Stimulated activated CD8-positive, alpha-beta memory T cell treated with anti-CD3 and anti-CD28 coated beads, Interleukin-15, amount 100 ng/mL, for 4 hours (primary cell): Measurements from ENCODE around the gene MKNK1.

Source experiments
- DNase-seq, 2 donors: peaks; one replicate each; pipeline ENCODE4 v3.0.0-alpha.2; 2020; ENCODE audit warnings: low read depth in 2 of 2

Gene MKNK1

DNA sequence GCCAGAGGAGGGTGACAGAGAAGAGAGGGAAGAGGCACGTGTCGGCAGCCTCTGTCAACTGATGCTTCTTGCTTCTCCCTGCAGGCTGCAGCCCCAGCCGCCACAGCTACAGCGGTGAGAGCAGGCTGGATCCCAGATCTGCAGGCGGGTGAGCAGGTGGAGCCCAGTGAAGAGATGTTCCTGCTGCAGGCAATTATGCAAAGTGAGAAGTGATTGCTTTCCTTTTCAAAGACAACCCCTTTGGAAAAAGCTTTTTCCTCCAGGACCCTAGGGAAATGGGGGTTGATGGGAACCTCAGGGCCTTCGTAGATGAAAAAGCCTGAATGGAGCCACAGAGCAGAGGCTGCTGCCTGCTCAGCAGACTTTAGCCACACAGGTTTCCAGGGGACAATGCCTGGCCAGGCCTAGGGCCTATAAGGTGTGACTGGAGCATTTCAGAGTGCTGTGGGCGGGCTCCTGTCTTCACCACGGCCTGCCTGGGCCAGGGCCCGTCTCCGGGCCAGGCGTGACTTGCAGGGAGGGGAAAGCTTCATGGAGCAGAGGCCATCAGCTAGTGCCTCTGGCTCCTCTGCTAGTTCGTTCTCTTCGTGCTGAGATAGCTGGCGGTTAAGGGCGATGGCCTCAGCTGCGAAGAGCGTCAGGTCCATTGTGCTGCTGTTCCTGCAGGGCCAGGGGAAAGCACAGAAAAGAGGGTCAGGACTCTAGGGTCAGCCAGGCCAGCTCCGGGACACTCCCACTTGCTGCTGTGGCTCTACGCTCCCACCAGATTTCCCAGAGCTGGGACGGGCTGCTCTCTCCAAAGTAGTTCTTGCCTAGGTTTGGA lies 45.7 kb downstream of the MKNK1 start:
- no peak for DNase-seq

DNA sequence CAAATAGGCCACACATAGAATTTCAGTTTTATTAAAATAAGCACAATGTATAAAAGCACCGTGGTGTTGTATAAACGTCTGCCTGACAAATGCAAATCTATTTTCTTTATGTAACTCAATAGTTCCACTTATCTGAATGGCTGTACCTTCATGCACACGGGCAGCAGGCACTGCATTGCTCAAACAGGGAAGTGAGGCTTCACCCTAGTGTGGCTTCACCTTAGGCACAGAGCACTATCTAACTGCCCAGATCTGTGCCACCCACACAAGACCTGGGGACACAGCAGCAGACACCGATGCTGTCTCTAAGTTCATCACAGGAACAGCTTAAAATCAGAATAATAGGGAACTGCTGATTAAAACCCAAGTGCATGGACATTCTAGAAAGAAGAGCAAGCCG lies 46.7 kb downstream of the MKNK1 start:
- no peak for DNase-seq

DNA sequence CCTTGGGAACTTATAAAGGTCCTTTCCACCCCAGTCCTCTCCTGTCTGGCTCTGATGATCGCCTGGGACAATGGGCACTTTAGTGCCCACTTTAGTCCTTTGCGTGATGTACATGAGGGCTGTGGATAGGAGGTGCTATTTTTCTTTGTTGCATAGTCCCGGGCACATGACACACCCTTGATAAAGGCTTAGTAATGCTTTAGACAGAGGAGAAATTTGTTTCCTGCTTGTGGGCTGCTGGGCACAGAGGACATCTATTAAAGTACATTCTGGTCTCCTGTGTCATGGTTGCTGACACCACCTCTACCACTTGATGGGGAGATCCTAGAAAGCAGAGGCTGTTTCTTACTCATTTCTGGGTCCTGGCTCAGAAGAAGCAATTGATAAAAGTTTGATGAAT lies 47.2 kb downstream of the MKNK1 start:
- DNase-seq = no peak

DNA sequence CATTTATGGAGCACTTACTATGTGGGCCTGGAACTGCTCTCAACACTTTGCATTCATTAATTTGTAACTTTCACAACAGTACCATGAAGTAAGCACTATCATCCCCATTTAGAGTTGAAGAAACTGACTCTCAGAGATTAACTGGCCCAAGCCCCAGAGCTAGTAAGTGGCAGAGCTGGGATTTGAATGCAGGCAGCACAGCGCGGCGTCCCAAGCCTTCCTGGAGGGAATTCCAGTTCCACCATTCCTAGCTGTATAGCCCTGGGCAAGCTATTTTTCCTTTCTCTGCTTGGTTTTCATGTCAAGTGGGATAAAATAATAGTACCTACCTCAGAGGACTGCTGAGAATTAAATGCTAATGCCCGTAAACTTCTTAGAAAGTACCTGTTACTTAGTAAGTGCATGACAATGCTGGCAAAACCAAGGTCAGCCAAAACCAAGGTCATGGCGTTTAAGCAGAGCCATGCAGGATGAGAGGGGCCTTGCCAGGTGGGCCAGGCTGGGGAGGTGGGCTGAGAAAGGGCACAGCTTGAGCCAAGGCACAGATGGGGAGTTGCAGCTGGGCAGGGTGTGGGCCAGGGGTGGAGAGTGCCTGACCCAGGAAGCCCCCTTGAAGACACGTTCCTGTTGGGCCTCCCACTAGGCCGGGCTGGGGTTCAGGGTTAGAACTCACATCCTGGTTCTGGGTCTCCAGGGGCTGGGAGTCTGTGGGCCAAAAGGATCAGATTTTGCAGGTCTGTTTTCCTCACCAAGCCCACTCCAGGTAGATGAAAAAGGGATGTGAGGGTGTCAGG lies 48.0 kb downstream of the MKNK1 start:
- DNase-seq = no peak

DNA sequence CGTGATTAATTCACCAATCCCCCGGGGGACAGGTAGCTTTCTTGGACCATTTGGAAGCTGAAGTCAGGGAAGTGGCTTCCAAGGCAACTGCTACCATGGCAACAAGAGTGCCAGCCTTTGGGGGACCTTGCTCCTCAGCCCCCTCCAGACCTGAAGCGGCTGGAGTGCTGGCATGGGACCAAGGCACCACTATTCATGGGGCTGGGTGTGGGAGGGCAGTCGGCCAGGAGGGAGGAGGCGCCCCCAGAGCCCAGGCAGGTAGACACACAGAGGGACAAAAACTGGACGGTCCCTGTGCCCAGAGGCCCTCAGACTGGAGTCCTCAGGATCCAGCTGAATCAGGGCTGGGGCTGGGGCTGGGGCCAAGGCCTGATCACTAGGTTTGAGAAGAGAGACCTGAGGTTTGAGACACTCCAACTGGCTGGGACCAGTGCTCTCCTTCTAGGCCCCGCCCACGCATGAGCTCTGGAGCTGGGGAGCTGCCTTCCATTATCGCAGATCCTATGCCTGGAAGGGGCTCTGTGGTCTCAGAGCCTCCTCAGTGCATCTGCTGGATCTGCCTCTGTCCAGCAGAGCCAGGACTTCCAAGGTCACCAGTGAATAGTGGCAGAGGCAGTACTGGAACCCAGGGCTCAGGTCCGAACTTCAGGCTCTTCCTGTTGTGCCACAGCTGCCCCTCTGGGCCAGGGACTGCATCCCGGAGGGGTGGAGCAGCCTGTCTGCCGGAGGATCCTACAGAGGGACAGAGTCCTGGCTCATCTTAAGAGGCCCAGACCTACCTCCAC lies 49.3 kb downstream of the MKNK1 start:
- DNase-seq = no peak

DNA sequence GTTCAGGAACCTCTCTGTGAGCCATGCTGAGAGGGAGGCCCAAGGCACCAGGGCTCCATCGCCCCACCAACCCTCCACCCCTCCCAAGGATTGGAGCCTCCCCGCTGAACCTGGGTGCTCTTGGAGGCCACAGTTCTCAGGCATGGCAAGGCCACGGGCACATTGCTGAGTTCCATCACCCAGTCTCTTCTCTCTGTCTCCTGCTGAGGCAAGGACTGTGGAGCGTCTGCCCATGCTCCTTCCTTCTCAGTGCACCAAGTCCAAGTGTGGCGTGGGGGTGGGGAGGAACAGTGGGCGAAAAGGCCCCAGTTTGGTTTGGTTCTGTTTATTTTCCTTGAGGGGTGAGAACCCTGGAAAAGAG lies 49.9 kb downstream of the MKNK1 start:
- no peak for DNase-seq

DNA sequence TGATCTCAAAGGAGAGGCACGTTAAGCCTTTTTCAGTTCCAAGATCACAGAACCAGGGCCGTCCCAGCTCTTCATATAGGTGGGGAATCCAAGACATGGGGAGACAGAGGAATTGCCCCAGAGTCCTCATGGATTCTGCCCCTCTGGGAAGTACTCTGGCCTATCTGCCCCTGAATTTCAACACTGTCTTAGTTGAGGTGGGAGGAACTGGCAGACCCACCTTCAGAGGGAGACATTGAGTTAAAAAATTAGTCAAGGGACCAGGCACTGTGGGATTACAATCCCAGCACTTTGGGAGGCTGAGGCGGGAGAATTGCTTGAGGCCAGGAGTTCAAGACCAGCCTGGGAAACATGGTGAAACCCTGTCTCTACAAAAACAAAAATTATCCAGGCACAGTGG lies 50.6 kb downstream of the MKNK1 start:
- no peak for DNase-seq

DNA sequence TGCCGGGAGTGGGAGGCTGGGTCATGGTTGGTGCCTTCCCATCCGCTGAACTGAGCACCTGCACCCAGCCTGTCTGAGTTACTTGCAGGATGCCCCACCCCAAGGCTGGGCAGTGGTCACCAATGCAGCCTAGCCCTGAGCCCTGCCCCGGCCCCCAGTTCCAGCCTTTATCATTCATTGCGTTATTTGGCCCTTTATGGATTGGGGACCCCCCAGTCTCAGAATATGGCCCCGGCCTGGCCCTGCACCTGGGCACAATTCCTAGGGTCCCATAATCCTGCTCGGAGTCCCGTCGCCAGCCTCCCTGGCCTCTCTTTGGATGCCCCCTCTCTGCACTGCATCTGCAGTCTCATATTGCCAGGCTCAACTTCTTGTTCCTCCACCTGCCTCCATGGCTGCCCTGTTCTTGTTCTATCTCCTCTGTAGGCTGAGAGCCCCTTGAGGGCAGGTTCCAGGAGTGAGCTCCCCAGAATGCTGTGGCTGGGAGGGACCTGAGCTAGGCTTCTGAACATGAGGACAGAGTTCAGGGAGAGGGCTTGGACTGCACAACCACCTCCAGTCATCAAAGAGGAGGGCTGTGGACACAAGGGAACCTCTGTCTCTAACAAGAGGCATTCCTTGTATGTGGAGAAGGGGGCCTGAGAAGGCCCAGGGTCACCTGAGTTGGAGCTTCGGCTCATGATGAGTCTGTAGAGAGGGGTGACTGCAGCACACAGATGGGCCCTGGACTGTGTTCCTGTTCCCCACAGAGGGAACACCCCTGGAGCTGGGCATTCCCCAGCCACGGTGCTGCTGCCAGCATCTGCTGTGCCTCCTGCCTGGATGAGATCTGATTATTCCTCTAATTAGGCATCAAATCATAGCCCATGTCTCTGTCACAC lies 51.5 kb downstream of the MKNK1 start:
- no peak for DNase-seq

DNA sequence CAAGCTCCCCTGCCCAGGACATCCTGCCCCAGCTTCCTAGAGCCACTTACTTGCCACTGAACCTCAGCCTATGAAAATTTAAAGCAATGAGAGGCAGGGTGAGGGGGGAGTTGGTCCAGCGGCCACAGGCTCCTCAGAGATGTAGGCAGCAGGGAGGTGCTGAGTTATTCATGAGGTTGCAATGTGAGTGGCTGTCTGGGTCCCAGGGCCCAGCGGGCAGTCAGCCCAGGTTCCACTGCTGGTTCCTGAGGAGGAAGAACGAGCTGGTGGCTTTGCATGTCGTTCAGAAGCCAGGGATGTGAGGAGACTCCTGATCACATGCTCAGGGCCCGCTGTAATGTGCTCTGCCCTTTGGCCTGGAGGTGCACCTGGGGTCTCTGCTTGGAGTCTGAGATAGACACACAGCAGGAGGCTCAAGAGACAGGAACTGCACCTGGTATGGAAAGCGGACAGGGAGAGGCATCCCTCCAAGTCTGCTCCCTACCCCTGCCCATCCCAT lies 52.4 kb downstream of the MKNK1 start, which contains the start of gene KNCN:
Gene KNCN (minus strand): TSS at position 51 of the 499 bp plus-strand sequence. CDS start 432 bp downstream, outside the sequence.
- no peak for DNase-seq

DNA sequence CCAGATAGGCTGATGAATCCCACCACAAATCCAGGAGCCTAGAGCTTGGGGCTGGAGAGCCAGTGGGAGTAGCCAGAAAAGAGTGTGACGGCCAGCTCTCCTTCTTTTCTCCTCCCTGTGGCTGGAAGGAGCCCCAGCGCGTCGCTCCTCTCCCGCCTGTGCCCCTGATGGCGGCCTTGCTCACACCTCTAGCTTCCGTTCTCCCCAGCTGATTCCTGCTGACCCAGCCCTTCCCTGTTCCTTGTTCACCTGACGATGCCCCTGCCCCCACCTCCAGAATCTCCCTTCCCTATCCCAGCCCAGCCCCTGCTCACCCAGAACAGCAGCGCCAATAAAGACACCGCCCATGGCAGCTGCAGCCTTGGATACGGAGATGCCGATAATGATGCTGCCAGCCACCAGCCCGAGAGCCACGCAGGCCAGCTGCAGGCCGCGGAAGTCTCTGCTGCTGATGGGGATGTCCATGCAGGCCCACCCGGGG lies 53.3 kb downstream of the MKNK1 start:
- no peak for DNase-seq

DNA sequence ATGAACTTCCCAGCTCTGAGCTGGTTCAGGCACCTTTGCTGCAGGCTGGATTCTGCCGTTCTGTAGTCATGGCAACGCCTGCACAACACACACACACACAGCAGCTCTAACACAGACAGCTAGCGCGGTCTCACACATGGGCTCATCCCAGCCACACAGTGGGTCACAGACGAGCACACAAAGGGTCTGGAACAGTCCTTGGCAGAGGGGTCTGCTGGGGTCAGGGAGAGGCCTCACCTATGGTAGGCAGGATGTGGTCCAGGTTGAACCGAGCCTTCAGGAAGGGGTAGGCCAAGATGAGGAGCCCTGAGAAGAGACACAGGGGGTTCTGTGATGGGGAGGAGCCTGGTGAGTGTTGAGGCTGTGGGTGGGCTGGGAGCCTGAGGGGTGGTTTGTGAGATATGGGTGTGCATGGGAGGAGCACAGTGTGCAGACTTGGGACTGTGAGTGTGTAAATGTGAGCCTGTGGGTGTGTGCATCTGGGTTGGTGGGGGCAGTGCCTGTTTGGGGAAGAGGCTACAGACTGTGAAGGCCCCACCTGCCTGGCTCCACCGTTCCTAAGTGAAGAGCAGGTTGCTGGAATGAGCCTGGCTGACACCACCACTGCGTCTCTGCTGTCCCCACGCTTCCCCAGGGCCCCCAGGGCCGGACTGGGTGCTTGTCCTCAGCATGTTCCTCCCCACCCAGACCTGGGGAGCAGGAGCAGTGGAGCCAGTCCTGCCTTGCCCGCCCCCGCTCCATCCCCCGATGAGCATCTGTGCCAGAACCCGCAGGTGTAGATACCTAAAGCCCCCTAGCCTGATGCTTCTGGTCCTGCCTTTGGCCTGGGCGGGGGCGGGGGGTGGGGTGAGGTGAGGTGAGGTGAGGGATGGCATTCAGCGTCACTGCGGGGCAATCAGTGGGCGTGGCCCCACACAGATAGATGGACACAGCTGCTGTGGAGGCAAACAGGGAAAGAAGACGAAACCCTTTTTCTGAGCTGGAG lies 54.1 kb downstream of the MKNK1 start:
- DNase-seq = peak; percentile 17 to 25

DNA sequence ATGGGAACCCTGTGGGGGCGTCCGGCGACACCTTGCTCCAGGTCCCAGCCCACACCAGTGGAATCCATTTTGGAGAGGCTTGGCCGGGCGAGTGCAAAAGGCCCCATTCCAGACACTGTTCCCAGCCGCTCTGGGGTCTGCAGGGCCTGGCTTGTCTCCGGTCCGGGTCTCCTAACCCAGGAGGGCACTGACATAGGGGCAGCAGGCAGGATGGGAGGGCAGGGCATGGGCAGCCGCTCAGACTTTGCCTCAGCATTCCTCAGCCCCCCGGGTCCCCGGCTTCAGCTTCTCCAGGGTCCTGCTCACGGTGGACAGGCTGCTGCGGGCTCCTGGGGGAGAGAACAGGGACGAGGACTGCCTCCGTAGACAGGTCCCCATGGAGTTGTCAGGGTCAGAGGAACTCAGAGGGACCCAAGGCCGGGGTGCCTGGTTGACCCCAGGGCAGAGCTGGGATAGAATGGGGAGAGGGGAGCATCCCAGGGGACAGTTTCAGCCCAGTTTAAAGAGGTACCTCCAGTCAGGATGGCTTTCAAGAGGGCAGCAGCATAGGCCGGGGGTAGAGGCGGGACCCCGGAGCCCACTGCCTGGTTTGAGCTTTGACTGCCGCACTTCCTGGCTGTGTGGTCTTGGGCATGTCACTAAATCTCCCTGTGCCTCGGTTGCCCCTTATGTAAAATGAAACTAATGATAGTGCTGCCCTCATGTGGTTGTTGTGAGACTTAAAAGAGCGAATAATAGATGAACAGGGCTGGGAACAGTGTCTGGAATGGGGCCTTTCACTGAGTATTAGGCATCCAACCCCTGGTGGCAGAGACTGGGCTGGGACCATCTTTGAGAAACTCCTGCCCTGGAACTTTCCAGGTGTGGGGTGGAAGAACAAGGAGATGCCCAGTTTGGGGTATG lies 56.3 kb downstream of the MKNK1 start:
- DNase-seq = no peak

DNA sequence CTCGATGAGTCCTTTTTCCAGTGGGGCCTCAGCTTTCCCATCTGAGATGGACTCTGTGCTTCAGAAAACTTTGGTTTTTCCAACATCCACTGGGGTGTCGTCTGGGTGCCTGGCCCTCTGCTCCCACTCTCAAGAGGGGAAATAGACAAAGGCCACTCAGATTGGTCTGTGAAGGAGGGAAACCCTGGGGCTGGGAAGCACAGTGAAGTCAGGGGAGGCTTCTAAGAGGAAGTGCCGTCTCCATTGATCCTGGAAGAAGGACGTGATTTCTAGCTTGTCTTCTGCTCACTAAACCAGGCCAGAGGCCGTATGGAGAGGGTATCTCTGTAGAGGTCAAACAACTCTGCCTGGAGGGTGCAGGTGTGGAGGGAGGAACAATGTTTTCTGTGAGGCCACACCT lies 57.9 kb downstream of the MKNK1 start:
- DNase-seq = no peak

DNA sequence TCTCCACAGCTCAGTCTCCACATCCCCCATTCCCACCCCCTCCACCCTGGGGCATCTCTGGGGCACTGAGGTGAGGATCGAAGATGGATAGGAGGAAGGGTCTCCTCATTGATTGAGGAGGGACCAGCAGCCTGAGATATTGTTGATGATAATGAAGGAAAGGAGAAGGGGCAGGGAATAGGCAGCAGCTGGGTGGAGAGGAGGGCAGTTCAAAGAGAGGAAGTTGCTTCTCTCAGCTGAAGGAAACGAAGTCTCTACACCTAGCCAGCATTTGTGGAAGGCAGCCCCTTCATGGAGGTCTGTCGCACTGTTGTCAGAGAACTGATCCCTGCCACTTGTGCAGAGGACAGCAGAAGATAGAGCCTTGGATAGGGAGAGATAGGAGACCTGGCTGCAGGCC lies 58.3 kb downstream of the MKNK1 start:
- no peak for DNase-seq

DNA sequence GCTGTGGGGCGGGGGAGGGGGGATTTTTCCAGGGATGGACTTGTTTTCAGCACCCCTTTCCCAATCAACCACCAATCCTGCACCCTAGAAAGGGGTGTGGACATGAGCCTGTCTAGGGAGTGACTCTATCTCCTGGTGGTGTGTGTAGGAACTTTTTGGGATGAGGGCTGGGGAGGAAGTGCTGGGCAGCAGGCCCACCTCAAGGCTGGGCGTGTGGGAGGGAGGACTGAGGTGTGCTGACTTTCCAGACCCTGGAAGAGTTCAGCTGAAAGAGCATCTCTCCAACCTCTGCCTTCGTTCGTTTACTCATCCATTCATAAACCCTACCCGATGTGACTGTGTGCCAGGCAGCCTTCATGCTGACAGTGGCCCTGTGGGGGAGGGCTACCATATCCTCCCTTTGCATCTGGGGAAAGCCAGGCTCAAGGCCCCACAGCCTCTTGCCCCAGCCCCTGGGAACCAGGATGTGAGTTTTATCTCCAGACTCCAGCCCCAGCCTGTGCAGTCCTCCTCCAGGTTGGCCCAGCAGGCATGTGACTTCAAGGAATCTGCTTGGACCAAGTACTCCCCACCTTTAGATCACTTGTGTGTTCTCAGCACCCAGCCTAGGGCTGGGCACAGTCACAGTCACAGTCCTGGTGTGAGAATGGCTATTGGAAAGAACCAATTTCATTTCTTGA lies 59.4 kb downstream of the MKNK1 start:
- no peak for DNase-seq

DNA sequence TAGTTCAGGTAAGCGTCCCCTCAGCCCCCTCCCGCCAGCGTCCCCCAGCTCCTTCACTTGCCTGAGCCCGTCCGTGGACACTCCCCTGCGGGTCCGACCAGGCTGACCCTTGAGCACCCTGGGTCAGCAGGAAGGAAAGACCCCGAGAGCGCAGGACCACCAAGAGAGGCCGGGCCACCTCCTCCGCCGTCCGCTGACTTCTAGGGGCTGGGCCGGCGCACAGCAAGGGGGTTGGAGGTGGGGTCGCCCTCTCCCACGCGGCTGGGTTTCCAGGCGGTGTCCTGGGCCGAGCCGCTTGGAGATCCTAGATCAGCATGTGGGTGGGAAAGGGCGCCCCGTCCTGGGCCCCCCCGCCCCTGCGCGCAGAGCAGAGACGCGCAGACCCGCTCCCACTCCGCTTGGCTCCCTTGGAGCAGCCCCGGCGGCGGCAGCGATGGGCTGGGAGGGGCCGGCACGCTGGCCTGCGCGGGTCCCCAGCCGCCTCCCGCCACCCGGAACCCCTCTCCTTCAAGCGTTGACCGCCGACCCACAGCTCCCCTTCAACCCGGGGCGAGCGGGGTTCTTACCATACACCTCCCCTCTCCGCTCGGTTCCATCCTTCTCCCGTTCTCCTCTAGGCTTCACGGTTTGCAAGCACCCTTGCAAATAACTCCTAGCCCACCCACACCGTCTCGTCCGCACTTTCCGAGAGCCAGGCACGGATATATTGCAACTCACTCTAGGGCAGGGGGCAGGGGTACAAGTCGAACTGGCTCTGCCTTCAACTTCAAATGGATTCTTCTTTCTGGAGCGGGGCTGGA lies 60.1 kb downstream of the MKNK1 start:
- no peak for DNase-seq

DNA sequence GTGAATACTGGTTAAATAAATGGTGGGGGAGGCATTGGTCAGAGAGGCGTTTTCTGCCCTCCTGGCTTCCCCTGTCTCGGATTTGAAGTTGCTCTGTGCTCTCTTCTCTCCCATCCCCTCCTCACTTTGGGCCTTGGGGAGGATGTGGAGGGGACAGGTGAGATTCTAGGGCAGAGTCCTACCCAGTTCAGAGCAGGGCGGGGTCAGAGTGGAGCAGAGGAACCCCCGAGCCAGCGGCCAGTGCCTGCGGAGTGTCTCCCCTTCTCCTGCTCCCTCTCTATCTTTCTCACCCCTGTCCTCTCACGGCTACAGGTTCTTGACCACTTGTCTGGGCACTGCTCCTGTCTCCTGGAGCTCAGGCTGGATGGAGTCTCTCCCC lies 60.7 kb downstream of the MKNK1 start:
- no peak for DNase-seq
